Lower lobe of right lung (tissue), 2 donors: Measurements from ENCODE around the gene BBOF1. TPM values are rescaled to one million over a fixed set of nuclear protein-coding genes. Genes with fewer than 3 reads are reported as not detected.

ENCODE experiments used
- ATAC-seq, 2 donors: fragments of 200-7000 bp; cut with Tn5 transposase; one replicate each; pipeline ENCODE4 v1.9.1; 2020 to 2022; ENCODE audit warnings: mild to moderate bottlenecking in 2 of 2, moderate library complexity in 2 of 2
- DNase-seq: peaks from one replicate; pipeline ENCODE4 v3.0.0-alpha.2; 2020
- H3K27ac ChIP-seq: fragments of 200-600 bp; one replicate; pipeline ENCODE4 v1.8.0; 2022
- H3K27me3 ChIP-seq: fragments of 200-600 bp; one replicate; pipeline ENCODE4 v1.8.0; 2022; ENCODE audit warnings: low read depth
- H3K36me3 ChIP-seq: fragments of 200-600 bp; one replicate; pipeline ENCODE4 v1.8.0; 2022; ENCODE audit warnings: mild to moderate bottlenecking
- H3K4me1 ChIP-seq: fragments of 200-600 bp; one replicate; pipeline ENCODE4 v1.8.0; 2022
- H3K4me3 ChIP-seq: fragments of 200-600 bp; one replicate; pipeline ENCODE4 v1.8.0; 2022; ENCODE audit warnings: mild to moderate bottlenecking
- H3K9me3 ChIP-seq: fragments of 200-600 bp; one replicate; pipeline ENCODE4 v1.8.0; 2022
- CTCF ChIP-seq: fragments of 200-600 bp; IDR thresholded peaks from one replicate; pipeline ENCODE4 v1.8.0; 2022; ENCODE audit warnings: antibody characterized with exemption, mild to moderate bottlenecking
- intact Hi-C: fragments of 100-400 bp; cut with DNase I; formaldehyde crosslinking; loops from one replicate; pipeline ENCODE4 v1.11.0; 2022
- total RNA-seq: library from RNA; stranded (reverse); fragmentation: NEBNext Ultra II Directional; extraction: Animal tissue kit (Norgen Biotek cat#: 25700); gene quantifications from one replicate; pipeline ENCODE4 v1.2.1, GENCODE V29; 2021
- donor health status: DM: no; HTN: yes; CAD: no; lungs with severe emphysema.

The BBOF1 gene
- total RNA-seq, 1 donor from 2014 or later: 7.4 TPM

- ATAC-seq: no peak
- Histone ChIP-seq H3K4me1 (no peaks in the 10 kb centered on the region), H3K36me3 (no peaks in the 10 kb centered on the region), H3K27me3 (no peaks in the 10 kb centered on the region), H3K27ac (no peak overlapping the region), H3K9me3 (no peaks in the 10 kb centered on the region), H3K4me3 (no peak overlapping the region)
- no peak for DNase-seq
- intact Hi-C loops: no loop called here
- TF ChIP-seq CTCF: no peak
These were observed 30.8 kb downstream of the BBOF1 start for GRCh38 chr14:74049876-74050495.

DNA sequence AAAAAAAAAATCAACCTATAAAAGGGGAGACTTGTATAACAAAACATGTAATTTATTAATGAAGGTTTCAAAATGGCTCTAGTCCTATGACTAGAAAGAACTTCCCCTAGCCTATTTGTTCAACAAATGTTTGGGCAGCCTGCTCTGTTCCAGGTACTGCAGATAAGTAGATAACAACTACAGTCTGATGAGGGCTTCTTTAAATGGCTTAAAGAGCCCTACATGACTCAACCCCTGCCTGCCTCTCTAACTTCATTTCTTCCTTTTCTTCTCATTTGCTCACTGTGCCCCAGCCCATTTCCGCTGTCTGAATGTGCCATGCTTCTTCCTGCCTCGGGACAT, 43.6 kb downstream of the BBOF1 start:
- no peaks in the 10 kb centered on the region for H3K4me1 ChIP-seq
- no peak overlapping the region for H3K4me3 ChIP-seq
- intact Hi-C loops: no loop called here
- H3K27ac ChIP-seq: no peak overlapping the region
- peaks cover 99% of the 10 kb centered on the region for H3K36me3 ChIP-seq
- no peaks in the 10 kb centered on the region for H3K27me3 ChIP-seq
- no peaks in the 10 kb centered on the region for H3K9me3 ChIP-seq
- no peak for DNase-seq
- no peak for ATAC-seq
- no peak for TF ChIP-seq CTCF

GRCh38 chr14:74064426-74064825, 45.3 kb downstream of the BBOF1 start:
- ATAC-seq (no peak), DNase-seq (no peak)
- intact Hi-C loops: no loop called here
- H3K27ac ChIP-seq: no peak overlapping the region
- H3K9me3 ChIP-seq: no peaks in the 10 kb centered on the region
- H3K4me3 ChIP-seq: no peak overlapping the region
- H3K36me3 ChIP-seq: peaks cover 95% of the 10 kb centered on the region
- H3K4me1 ChIP-seq: no peaks in the 10 kb centered on the region
- no peak for TF ChIP-seq CTCF
- no peaks in the 10 kb centered on the region for H3K27me3 ChIP-seq

- TF ChIP-seq CTCF: no peak
- DNase-seq (no peak), ATAC-seq (no peak)
- H3K4me3 ChIP-seq: no peak overlapping the region
- no peaks in the 10 kb centered on the region for H3K27me3 ChIP-seq
- H3K9me3 ChIP-seq: no peaks in the 10 kb centered on the region
- peaks cover 95% of the 10 kb centered on the region for H3K36me3 ChIP-seq
- H3K4me1 ChIP-seq: no peaks in the 10 kb centered on the region
- H3K27ac ChIP-seq: no peak overlapping the region
- intact Hi-C loops: no loop called here
These were observed 45.7 kb downstream of the BBOF1 start for GRCh38 chr14:74064883-74065282.

GRCh38 chr14:74065746-74066575, 46.8 kb downstream of the BBOF1 start:
- intact Hi-C loops: no loop called here
- Histone ChIP-seq H3K36me3 (peaks cover 93% of the 10 kb centered on the region), H3K27me3 (no peaks in the 10 kb centered on the region), H3K27ac (no peak overlapping the region), H3K4me1 (no peaks in the 10 kb centered on the region), H3K9me3 (no peaks in the 10 kb centered on the region), H3K4me3 (no peak overlapping the region)
- no peak for DNase-seq
- no peak for ATAC-seq
- no peak for TF ChIP-seq CTCF
